ENCODE data around the gene FGFR2. TPM values are rescaled to one million over a fixed set of nuclear protein-coding genes. Genes with fewer than 3 reads are reported as not detected.

FGFR2 gene
- total RNA-seq, 2 donors from 2014 or later, result 56.0 to 78.1 TPM

DNA sequence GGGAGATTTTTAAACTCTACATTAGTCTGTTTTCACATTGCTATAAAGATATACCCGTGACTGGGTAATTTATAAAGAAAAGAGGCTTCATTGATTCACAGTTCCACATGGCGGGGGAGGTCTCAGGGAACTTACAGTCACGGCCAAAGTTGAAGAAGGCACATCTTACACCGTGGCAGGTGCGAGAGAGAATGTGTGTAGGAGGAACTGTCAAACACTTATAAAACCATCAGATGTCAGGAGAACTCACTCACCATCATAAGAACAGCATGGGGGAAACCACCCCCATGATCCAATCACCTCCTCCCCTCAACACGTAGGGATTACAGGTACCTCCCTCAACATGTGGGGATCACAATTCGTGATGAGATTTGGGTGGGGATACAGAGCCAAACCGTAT lies 129.5 kb downstream of the FGFR2 start:
- TF ChIP-seq POLR2A (IDR thresholded peaks at IDR 0.05), result no peak
- TF ChIP-seq, protein P1, sequence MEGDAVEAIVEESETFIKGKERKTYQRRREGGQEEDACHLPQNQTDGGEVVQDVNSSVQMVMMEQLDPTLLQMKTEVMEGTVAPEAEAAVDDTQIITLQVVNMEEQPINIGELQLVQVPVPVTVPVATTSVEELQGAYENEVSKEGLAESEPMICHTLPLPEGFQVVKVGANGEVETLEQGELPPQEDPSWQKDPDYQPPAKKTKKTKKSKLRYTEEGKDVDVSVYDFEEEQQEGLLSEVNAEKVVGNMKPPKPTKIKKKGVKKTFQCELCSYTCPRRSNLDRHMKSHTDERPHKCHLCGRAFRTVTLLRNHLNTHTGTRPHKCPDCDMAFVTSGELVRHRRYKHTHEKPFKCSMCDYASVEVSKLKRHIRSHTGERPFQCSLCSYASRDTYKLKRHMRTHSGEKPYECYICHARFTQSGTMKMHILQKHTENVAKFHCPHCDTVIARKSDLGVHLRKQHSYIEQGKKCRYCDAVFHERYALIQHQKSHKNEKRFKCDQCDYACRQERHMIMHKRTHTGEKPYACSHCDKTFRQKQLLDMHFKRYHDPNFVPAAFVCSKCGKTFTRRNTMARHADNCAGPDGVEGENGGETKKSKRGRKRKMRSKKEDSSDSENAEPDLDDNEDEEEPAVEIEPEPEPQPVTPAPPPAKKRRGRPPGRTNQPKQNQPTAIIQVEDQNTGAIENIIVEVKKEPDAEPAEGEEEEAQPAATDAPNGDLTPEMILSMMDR (IDR thresholded peaks at IDR 0.05), result no peak
- no peak for DNase-seq
- Histone ChIP-seq H3K27me3 (no peaks in the 10 kb centered on the region), H3K9me3 (no peaks in the 10 kb centered on the region), H3K4me3 (no peak overlapping the region), H3K4me1 (no peaks in the 10 kb centered on the region), H3K27ac (no peak overlapping the region), H3K36me3 (replicated peaks in 1 of 2; ENCODE audit: insufficient read depth in 1 of 2, low read depth in 2 of 2) (no peaks in the 10 kb centered on the region)
- intact Hi-C loops (cut with DNase I), result no loop called here
- WGBS, 2 donors, result 58 to 61% methylated on average over 8 of the region's 8 CpGs
- ATAC-seq, result no peak

DNA sequence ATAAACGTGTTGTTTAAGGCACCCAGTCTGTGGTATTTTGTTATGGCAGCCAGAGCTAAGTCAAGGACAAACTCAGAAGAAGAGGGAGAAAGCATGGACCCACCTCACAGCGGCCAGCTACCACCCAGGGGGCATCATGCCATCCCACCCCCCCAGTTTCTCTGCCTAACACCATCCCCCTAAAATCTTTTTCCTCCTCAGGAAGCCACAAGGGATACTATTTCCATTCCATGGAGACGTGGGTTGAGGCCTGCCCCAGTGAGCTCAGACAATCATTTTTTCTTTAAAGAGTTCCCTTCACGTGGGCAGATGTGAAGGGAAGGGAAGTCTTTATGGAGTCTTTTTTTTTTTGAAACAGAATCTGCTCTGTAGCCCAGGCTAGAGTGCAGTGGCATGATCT lies 131.8 kb downstream of the FGFR2 start:
- TF ChIP-seq, protein P1 (IDR thresholded peaks at IDR 0.05), result no peak
- ATAC-seq, result no peak

GRCh38 chr10:121465215-121465614 lies 133.0 kb downstream of the FGFR2 start:
- no peaks in the 10 kb centered on the region for H3K4me1 ChIP-seq
- H3K4me3 ChIP-seq, result no peak overlapping the region
- intact Hi-C loops (cut with DNase I), result no loop called here
- ATAC-seq (no peak), DNase-seq (no peak)
- 74 to 76% methylated on average over 12 to 13 of the region's 14 CpGs for WGBS, 2 donors
- no peak for TF ChIP-seq POLR2A (IDR thresholded peaks at IDR 0.05)
- TF ChIP-seq, protein P1 (IDR thresholded peaks at IDR 0.05), result no peak
- no peaks in the 10 kb centered on the region for H3K27me3 ChIP-seq
- no peaks in the 10 kb centered on the region for H3K36me3 ChIP-seq (replicated peaks in 1 of 2; ENCODE audit: insufficient read depth in 1 of 2, low read depth in 2 of 2)
- H3K27ac ChIP-seq, result no peak overlapping the region
- H3K9me3 ChIP-seq, result no peaks in the 10 kb centered on the region

More for the DNA sequence above, 131.8 kb downstream of the FGFR2 start:
- intact Hi-C loops (cut with DNase I), result no loop called here
- Histone ChIP-seq H3K4me3 (no peak overlapping the region), H3K9me3 (no peaks in the 10 kb centered on the region), H3K4me1 (no peaks in the 10 kb centered on the region), H3K27ac (no peak overlapping the region), H3K27me3 (no peaks in the 10 kb centered on the region), H3K36me3 (replicated peaks in 1 of 2; ENCODE audit: insufficient read depth in 1 of 2, low read depth in 2 of 2) (no peaks in the 10 kb centered on the region)
- WGBS, 2 donors, result 58 to 76% methylated on average over 4 of the region's 4 CpGs
- DNase-seq, result no peak

GRCh38 chr10:121464517-121464916 lies 133.7 kb downstream of the FGFR2 start:
- Histone ChIP-seq H3K9me3 (no peaks in the 10 kb centered on the region), H3K27me3 (no peaks in the 10 kb centered on the region), H3K4me1 (no peaks in the 10 kb centered on the region), H3K27ac (no peak overlapping the region), H3K36me3 (replicated peaks in 1 of 2; ENCODE audit: insufficient read depth in 1 of 2, low read depth in 2 of 2) (no peaks in the 10 kb centered on the region), H3K4me3 (no peak overlapping the region)
- intact Hi-C loops (cut with DNase I), result no loop called here
- TF ChIP-seq, protein P1 (IDR thresholded peaks at IDR 0.05), result no peak
- WGBS, 2 donors, result 59 to 71% methylated on average over 2 of the region's 2 CpGs
- DNase-seq (no peak), ATAC-seq (no peak)

DNA sequence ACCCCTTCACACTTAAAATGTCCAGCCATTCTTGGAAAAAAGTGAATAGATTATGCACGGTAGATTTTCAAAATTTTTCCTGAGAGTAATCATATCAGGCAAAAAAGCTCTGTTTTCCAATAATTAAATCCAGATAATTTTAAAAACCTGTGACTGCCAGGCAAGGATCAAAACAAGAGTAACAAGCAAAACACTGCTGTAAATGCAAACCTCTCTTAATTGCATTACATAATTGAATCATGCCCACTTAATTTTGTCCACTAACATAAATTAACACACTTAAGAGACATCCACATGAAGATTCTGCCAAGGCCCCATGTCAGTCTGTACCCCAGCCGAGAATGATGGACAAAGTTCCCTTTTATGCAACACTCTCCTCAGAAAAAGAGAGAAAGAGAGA lies 135.3 kb downstream of the FGFR2 start:
- TF ChIP-seq, protein P1 (IDR thresholded peaks at IDR 0.05), result no peak
- TF ChIP-seq POLR2A (IDR thresholded peaks at IDR 0.05), result no peak
- DNase-seq, result no peak
- H3K27ac ChIP-seq, result no peak overlapping the region

More for the DNA sequence above, 135.3 kb downstream of the FGFR2 start:
- H3K4me3 ChIP-seq, result no peak overlapping the region
- intact Hi-C loops (cut with DNase I), result no loop called here
- no peaks in the 10 kb centered on the region for H3K27me3 ChIP-seq
- H3K9me3 ChIP-seq, result no peaks in the 10 kb centered on the region
- ATAC-seq, result no peak
- no peaks in the 10 kb centered on the region for H3K4me1 ChIP-seq
- 65 to 70% methylated on average over 2 of the region's 2 CpGs for WGBS, 2 donors
- no peaks in the 10 kb centered on the region for H3K36me3 ChIP-seq (replicated peaks in 1 of 2; ENCODE audit: insufficient read depth in 1 of 2, low read depth in 2 of 2)
